ENCODE measurements around the gene KLF3. TPM values are rescaled to one million over a fixed set of nuclear protein-coding genes. Genes with fewer than 3 reads are reported as not detected.

KLF3 gene
- total RNA-seq, 1 experiment from 2014 or later: 49.9 TPM

DNA sequence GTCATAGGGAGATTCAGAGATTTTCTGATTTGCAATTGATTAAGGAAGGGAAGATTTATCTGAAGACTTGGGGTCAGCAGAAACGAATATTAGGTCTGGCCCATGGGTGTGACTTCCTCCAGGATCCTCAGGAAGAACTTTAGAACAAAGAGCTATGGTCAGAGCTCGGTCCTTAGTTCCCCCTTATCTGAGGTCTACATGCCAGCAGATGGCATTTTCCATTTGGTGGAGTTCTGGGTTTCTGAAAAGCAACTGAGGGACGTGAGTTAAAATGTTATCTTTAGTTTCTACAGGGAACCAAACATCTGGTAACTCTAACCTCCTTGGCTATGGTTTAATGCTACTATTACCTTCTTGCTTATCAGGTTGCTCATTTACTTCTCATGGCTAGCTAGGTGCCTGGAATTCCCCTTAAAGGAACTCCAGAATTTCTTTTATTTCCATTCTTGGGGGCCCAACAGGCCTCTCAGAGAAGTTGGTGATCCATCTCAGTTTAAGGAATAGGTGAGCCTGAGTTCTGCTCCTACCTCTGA, 40.7 kb downstream of the KLF3 start:
- TF ChIP-seq, protein P1, sequence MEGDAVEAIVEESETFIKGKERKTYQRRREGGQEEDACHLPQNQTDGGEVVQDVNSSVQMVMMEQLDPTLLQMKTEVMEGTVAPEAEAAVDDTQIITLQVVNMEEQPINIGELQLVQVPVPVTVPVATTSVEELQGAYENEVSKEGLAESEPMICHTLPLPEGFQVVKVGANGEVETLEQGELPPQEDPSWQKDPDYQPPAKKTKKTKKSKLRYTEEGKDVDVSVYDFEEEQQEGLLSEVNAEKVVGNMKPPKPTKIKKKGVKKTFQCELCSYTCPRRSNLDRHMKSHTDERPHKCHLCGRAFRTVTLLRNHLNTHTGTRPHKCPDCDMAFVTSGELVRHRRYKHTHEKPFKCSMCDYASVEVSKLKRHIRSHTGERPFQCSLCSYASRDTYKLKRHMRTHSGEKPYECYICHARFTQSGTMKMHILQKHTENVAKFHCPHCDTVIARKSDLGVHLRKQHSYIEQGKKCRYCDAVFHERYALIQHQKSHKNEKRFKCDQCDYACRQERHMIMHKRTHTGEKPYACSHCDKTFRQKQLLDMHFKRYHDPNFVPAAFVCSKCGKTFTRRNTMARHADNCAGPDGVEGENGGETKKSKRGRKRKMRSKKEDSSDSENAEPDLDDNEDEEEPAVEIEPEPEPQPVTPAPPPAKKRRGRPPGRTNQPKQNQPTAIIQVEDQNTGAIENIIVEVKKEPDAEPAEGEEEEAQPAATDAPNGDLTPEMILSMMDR (IDR thresholded peaks at IDR 0.05; ENCODE audit: unreplicated experiment): no peak
- CTCF ChIA-PET: interaction anchor here (0.6 to 0.7 kb wide), 2 partner anchors 626 to 640 kb away, joined by 3 read pairs; no protein-coding TSS in a partner anchor
- Mint-ChIP-seq H3K27me3 (ENCODE audit: unreplicated experiment) (no peaks in the 10 kb centered on the region), H3K36me3 (ENCODE audit: insufficient read depth, unreplicated experiment) (peaks cover 13% of the 10 kb centered on the region), H3K9me3 (ENCODE audit: low read depth, unreplicated experiment) (no peaks in the 10 kb centered on the region), H3K27ac (ENCODE audit: unreplicated experiment) (peak overlapping the region; percentile 33), H3K4me1 (ENCODE audit: low read depth, unreplicated experiment) (no peaks in the 10 kb centered on the region), H3K4me3 (ENCODE audit: low read depth, unreplicated experiment) (no peak overlapping the region)
- no TSS peak for BruUV-seq (replicated peaks)
- no peak for DNase-seq
- intact Hi-C loops (cut with micrococcal nuclease; ENCODE audit: unreplicated experiment): no loop called here

- Mint-ChIP-seq H3K27me3 (ENCODE audit: unreplicated experiment) (no peaks in the 10 kb centered on the region), H3K27ac (ENCODE audit: unreplicated experiment) (no peak overlapping the region), H3K4me1 (ENCODE audit: low read depth, unreplicated experiment) (no peaks in the 10 kb centered on the region), H3K4me3 (ENCODE audit: low read depth, unreplicated experiment) (no peak overlapping the region), H3K9me3 (ENCODE audit: low read depth, unreplicated experiment) (no peaks in the 10 kb centered on the region), H3K36me3 (ENCODE audit: insufficient read depth, unreplicated experiment) (peaks cover 13% of the 10 kb centered on the region)
- TF ChIP-seq, protein P1 (IDR thresholded peaks at IDR 0.05; ENCODE audit: unreplicated experiment): no peak
- CTCF ChIA-PET: no interaction called here
- intact Hi-C loops (cut with micrococcal nuclease; ENCODE audit: unreplicated experiment): no loop called here
- BruUV-seq (replicated peaks): no TSS peak
- DNase-seq: no peak
Measured at GRCh38 chr4:38706301-38706700, 42.3 kb downstream of the KLF3 start.

GRCh38 chr4:38710053-38710452, 46.1 kb downstream of the KLF3 start:
- CTCF ChIA-PET: no interaction called here
- H3K4me3 Mint-ChIP-seq (ENCODE audit: low read depth, unreplicated experiment): no peak overlapping the region
- TF ChIP-seq, protein P1 (IDR thresholded peaks at IDR 0.05; ENCODE audit: unreplicated experiment): no peak
- peaks cover 2% of the 10 kb centered on the region for H3K9me3 Mint-ChIP-seq (ENCODE audit: low read depth, unreplicated experiment)
- intact Hi-C loops (cut with micrococcal nuclease; ENCODE audit: unreplicated experiment): no loop called here
- H3K36me3 Mint-ChIP-seq (ENCODE audit: insufficient read depth, unreplicated experiment): no peaks in the 10 kb centered on the region
- no TSS peak for BruUV-seq (replicated peaks)
- H3K27ac Mint-ChIP-seq (ENCODE audit: unreplicated experiment): no peak overlapping the region
- H3K4me1 Mint-ChIP-seq (ENCODE audit: low read depth, unreplicated experiment): no peaks in the 10 kb centered on the region
- H3K27me3 Mint-ChIP-seq (ENCODE audit: unreplicated experiment): no peaks in the 10 kb centered on the region
- DNase-seq: no peak

GRCh38 chr4:38711066-38711465, 47.1 kb downstream of the KLF3 start:
- BruUV-seq (replicated peaks): no TSS peak
- Mint-ChIP-seq H3K4me3 (ENCODE audit: low read depth, unreplicated experiment) (no peak overlapping the region), H3K4me1 (ENCODE audit: low read depth, unreplicated experiment) (no peaks in the 10 kb centered on the region), H3K9me3 (ENCODE audit: low read depth, unreplicated experiment) (peaks cover 2% of the 10 kb centered on the region), H3K27ac (ENCODE audit: unreplicated experiment) (no peak overlapping the region), H3K36me3 (ENCODE audit: insufficient read depth, unreplicated experiment) (no peaks in the 10 kb centered on the region), H3K27me3 (ENCODE audit: unreplicated experiment) (no peaks in the 10 kb centered on the region)
- CTCF ChIA-PET: no interaction called here
- intact Hi-C loops (cut with micrococcal nuclease; ENCODE audit: unreplicated experiment): no loop called here
- TF ChIP-seq, protein P1 (IDR thresholded peaks at IDR 0.05; ENCODE audit: unreplicated experiment): no peak
- DNase-seq: no peak
